Endothelial cell of umbilical vein (primary cell): ENCODE measurements around the gene CD44. TPM values are rescaled to one million over a fixed set of nuclear protein-coding genes. Genes with fewer than 3 reads are reported as not detected.

ENCODE experiments used
- BruUV-seq: library from RNA; stranded (reverse); fragments of 400-500 nt; replicated peaks from 2 replicates; lab custom pipeline; 2021; lab: Mats Ljungman, UMichigan
- CTCF ChIA-PET: fragments of 300-600, 350-600 bp; sonication (Branson Sonifier 250); formaldehyde crosslinking; loops from one replicate; lab custom pipeline; 2021; ENCODE audit warnings: antibody characterized with exemption, inconsistent platforms; lab: Charles Lee
- POLR2A ChIA-PET: fragments of 300-600, 350-600 bp; sonication (Branson Sonifier 250); formaldehyde crosslinking; loops from one replicate; lab custom pipeline; 2021; ENCODE audit warnings: antibody characterized with exemption, inconsistent platforms; lab: Charles Lee
- DNase-seq: peaks from one replicate; pipeline ENCODE4 v3.0.0-alpha.2; 2011; ENCODE audit warnings: low read depth, low spot score
- FAIRE-seq: peaks from 2 replicates; lab custom pipeline; 2011; peaks lifted over from hg19 to GRCh38; lab: Jason Lieb, UNC
- H2AFZ ChIP-seq: 2 replicates; pipeline ENCODE4 v1.6.0; 2012; ENCODE audit warnings: low read depth, low read length, control low read depth, inconsistent platforms
- H3K27ac ChIP-seq: 2 replicates; pipeline ENCODE4 v1.5.1; 2011; ENCODE audit warnings: low read depth, mild to moderate bottlenecking, control low read depth, low read length, moderate library complexity; ENCODE audit not compliant: insufficient read depth
- H3K27me3 ChIP-seq, 2 experiments: 2 replicates each; pipeline versions ENCODE4 v1.6.0 to v1.6.1; 2011; ENCODE audit warnings: low read length in 2 of 2, mixed read lengths in 1 of 2; ENCODE audit not compliant: control insufficient read depth in 2 of 2, insufficient read depth in 2 of 2
- H3K36me3 ChIP-seq, 2 experiments: 2 replicates in 1 of 2; 3 replicates in 1 of 2; pipeline ENCODE4 v1.5.1; 2011; ENCODE audit warnings: low read length in 2 of 2, mild to moderate bottlenecking in 1 of 2, moderate library complexity in 1 of 2; ENCODE audit not compliant: control insufficient read depth in 2 of 2, insufficient read depth in 2 of 2; ENCODE audit errors: extremely low read depth in 1 of 2
- H3K4me1 ChIP-seq: 3 replicates; pipeline ENCODE4 v1.5.1; 2011; ENCODE audit warnings: mild to moderate bottlenecking, low read length; ENCODE audit not compliant: control insufficient read depth, insufficient read depth; ENCODE audit errors: extremely low read depth
- H3K4me2 ChIP-seq: 2 replicates; pipeline ENCODE4 v1.6.1; 2011; ENCODE audit warnings: low read length, control low read depth, mixed read lengths; ENCODE audit not compliant: insufficient read depth
- H3K4me3 ChIP-seq, 3 experiments: fragments of 200-600 bp in 1 of 3; sonication (generic), shearing (Covaris generic) in 1 of 3; replicated peaks in 1 of 3; 2 replicates each; pipeline ENCODE4 v1.5.1; 2011 to 2016; ENCODE audit warnings: control low read depth in 3 of 3, low read length in 3 of 3, mild to moderate bottlenecking in 2 of 3, inconsistent platforms in 1 of 3, low read depth in 1 of 3, moderate library complexity in 1 of 3; ENCODE audit not compliant: insufficient read depth in 1 of 3
- H3K79me2 ChIP-seq: 2 replicates; pipeline ENCODE4 v1.6.0; 2012; ENCODE audit warnings: low read length, inconsistent platforms; ENCODE audit not compliant: control insufficient read depth, insufficient read depth
- H3K9ac ChIP-seq: replicated peaks from 2 replicates; pipeline ENCODE3; 2011; ENCODE audit warnings: low read length, control low read depth; ENCODE audit not compliant: insufficient read depth; ENCODE audit errors: extremely low read depth
- H3K9me1 ChIP-seq: replicated peaks from 3 replicates; pipeline ENCODE4 v1.6.0; 2011; ENCODE audit warnings: mild to moderate bottlenecking, low read length; ENCODE audit not compliant: control insufficient read depth, insufficient read depth; ENCODE audit errors: extremely low read depth
- H3K9me3 ChIP-seq: replicated peaks from 2 replicates; pipeline ENCODE4 v1.5.1; 2012; ENCODE audit warnings: low read length, inconsistent platforms; ENCODE audit not compliant: control insufficient read depth, insufficient read depth
- H4K20me1 ChIP-seq: replicated peaks from 2 replicates; pipeline ENCODE3; 2011; ENCODE audit warnings: mild to moderate bottlenecking, low read length; ENCODE audit not compliant: control insufficient read depth, insufficient read depth; ENCODE audit errors: extremely low read depth
- EZH2 ChIP-seq: IDR thresholded peaks from 2 replicates; pipeline ENCODE4 v1.6.1; 2012; ENCODE audit warnings: borderline replicate concordance, low read depth, mild to moderate bottlenecking, moderate library complexity, low read length, inconsistent platforms; ENCODE audit not compliant: severe bottlenecking
- FOS ChIP-seq: IDR thresholded peaks from 2 replicates; pipeline ENCODE4 v1.6.1; 2011; ENCODE audit warnings: mild to moderate bottlenecking, low read length, moderate library complexity, borderline replicate concordance; ENCODE audit not compliant: insufficient read depth
- GATA2 ChIP-seq: IDR thresholded peaks from 2 replicates; pipeline ENCODE4 v1.7.0; 2011; ENCODE audit warnings: low read depth, mild to moderate bottlenecking, moderate library complexity, mixed read lengths, low read length; ENCODE audit not compliant: insufficient read length, insufficient read depth
- JUN ChIP-seq: IDR thresholded peaks from 2 replicates; pipeline ENCODE4 v1.6.1; 2011; ENCODE audit warnings: borderline replicate concordance, low read depth; ENCODE audit not compliant: insufficient read length, insufficient read depth
- MYC ChIP-seq: IDR thresholded peaks from one replicate; pipeline ENCODE4 v1.6.1; 2011; ENCODE audit warnings: mild to moderate bottlenecking, low read depth, low read length
- POLR2A ChIP-seq: IDR thresholded peaks from 2 replicates; pipeline ENCODE4 v1.6.1; 2012; ENCODE audit warnings: low read depth, mild to moderate bottlenecking, control low read depth, low read length
- POLR2AphosphoS5 ChIP-seq: IDR thresholded peaks from 2 replicates; pipeline ENCODE4 v1.6.1; 2012; ENCODE audit warnings: low read depth, mild to moderate bottlenecking, control low read depth, low read length, moderate library complexity; ENCODE audit not compliant: insufficient read depth
- dilution Hi-C: fragments of 300-500 bp; cut with MboI; formaldehyde crosslinking; loops from one replicate; pipeline ENCODE4 v1.15.0; 2019; ENCODE audit warnings: low sequenced_read_pairs; ENCODE audit not compliant: extremely low pct_ligation_motif_present
- intact Hi-C: fragments of 100-400 bp; cut with micrococcal nuclease; formaldehyde crosslinking; loops from one replicate; pipeline ENCODE4 v1.10.0; 2022
- polyA plus RNA-seq, 4 experiments: library from polyadenylated mRNA; depleted of rRNA in 3 of 4; stranded (reverse) in 3 of 4; unstranded in 1 of 4; fragments of >200 nt; gene quantifications; 2 replicates each; pipeline versions ENCODE4 v1.2.1 to v1.2.3, GENCODE V29; 2011 to 2012; ENCODE audit warnings: missing spikeins in 1 of 4
- total RNA-seq: library from RNA; stranded (reverse); gene quantifications from 2 replicates; pipeline ENCODE4 v1.2.3, GENCODE V29; 2021
- TF ChIP-seq, protein P1 (sequence below), 2 donors: IDR thresholded peaks; 1 replicate in 1 of 2; 2 replicates in 1 of 2; pipeline ENCODE4 v1.5.1; 2011; ENCODE audit warnings: low read length in 2 of 2, mild to moderate bottlenecking in 2 of 2, moderate library complexity in 2 of 2, control low read depth in 1 of 2, inconsistent platforms in 1 of 2, low read depth in 1 of 2; ENCODE audit not compliant: insufficient read depth in 1 of 2; ENCODE audit errors: extremely low read depth in 1 of 2
- TF ChIP-seq, protein P2 (sequence below): IDR thresholded peaks from 2 replicates; pipeline ENCODE4 v1.6.1; 2011; ENCODE audit not compliant: insufficient read depth, insufficient read length

The CD44 gene
- total and polyA plus RNA-seq, 2 donors (not counting 3 experiments of a cell fraction or from before 2014, with no cell fraction given), result 25.5 to 26.3 TPM

DNA sequence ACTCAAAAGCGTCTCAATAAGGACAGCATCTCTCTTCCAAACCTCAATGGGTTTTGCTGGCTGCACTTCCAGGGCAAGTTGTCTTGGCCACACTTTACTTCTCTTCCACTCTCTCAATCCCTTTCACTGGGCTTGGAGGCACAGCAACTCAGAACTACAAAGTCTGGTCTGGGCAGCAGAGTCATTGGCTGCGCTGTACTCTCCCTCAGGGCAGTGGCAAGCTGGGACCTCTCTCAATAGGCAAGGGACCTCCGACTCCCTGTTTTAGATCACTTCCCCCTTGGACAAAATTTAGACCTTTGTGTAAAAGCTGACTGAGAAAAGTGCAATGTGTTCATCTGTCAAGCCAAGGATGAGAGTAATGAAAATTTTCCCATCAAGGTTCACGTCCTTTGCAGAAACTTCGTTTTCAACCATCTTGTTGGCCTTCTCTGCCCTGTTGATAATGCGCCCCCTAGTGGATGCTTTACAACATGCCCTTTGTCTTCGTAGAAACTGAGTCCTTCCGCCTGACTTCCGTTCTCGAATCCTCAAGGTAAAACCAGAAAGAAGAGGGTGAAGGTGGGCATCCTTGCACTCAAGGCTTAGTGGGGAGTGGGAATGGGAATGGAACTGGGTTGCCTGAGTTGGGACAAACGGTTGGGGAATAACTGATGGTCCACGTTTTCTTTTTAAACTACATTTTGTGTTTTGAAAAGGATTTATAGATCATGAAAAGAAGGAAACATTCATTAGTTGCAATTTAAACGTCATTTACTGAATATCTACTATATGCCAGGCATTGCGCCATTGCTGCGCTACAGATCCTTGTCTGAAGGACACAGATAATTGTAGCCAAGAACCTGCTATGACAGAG lies 99.1 kb downstream of the CD44 start:
- ChIA-PET CTCF (interaction anchor here (0.7 to 3.9 kb wide), 25 partner anchors 9 to 316 kb away, joined by 3 to 41 read pairs (median 4); no protein-coding TSS in a partner anchor), POLR2A (no interaction called here)
- no peaks in the 10 kb centered on the region for H3K9me3 ChIP-seq
- BruUV-seq, result no TSS peak
- peaks cover 5 to 21% of the 10 kb centered on the region in 2 experiments for H3K27me3 ChIP-seq
- FAIRE-seq, result peak; percentile 77
- H3K9me1 ChIP-seq, result no peaks in the 10 kb centered on the region
- TF ChIP-seq GATA2, result no peak
- TF ChIP-seq, protein P1, sequence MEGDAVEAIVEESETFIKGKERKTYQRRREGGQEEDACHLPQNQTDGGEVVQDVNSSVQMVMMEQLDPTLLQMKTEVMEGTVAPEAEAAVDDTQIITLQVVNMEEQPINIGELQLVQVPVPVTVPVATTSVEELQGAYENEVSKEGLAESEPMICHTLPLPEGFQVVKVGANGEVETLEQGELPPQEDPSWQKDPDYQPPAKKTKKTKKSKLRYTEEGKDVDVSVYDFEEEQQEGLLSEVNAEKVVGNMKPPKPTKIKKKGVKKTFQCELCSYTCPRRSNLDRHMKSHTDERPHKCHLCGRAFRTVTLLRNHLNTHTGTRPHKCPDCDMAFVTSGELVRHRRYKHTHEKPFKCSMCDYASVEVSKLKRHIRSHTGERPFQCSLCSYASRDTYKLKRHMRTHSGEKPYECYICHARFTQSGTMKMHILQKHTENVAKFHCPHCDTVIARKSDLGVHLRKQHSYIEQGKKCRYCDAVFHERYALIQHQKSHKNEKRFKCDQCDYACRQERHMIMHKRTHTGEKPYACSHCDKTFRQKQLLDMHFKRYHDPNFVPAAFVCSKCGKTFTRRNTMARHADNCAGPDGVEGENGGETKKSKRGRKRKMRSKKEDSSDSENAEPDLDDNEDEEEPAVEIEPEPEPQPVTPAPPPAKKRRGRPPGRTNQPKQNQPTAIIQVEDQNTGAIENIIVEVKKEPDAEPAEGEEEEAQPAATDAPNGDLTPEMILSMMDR (IDR thresholded peaks at IDR 0.05; ENCODE audit: extremely low read depth in 1 of 2, insufficient read depth in 1 of 2, low read depth in 1 of 2, low read length in 2 of 2), result peak; percentile 78 to 81
- intact Hi-C loops (loop anchor here (1.0 to 10.0 kb wide), 5 partner anchors 101 to 653 kb away; partner anchors contain the start of gene CD44), dilution Hi-C loops (no loop called here)
- H2AFZ ChIP-seq, result peak overlapping the region; percentile 49
- DNase-seq, result peak; percentile 70
- H4K20me1 ChIP-seq, result no peaks in the 10 kb centered on the region
- no peaks in the 10 kb centered on the region for H3K79me2 ChIP-seq
- H3K27ac ChIP-seq, result no peak overlapping the region
- H3K4me1 ChIP-seq, result no peaks in the 10 kb centered on the region
- H3K4me3 ChIP-seq, result no peak overlapping the region
- H3K36me3 ChIP-seq, result no peaks in the 10 kb centered on the region
- H3K4me2 ChIP-seq, result no peak overlapping the region
- no peak overlapping the region for H3K9ac ChIP-seq

GRCh38 chr11:35238882-35239281 lies 99.9 kb downstream of the CD44 start:
- Histone ChIP-seq H3K4me3 (no peak overlapping the region), H4K20me1 (no peaks in the 10 kb centered on the region), H3K27ac (no peak overlapping the region), H3K4me1 (no peaks in the 10 kb centered on the region), H2AFZ (no peak overlapping the region), H3K4me2 (no peak overlapping the region), H3K79me2 (no peaks in the 10 kb centered on the region), H3K9me3 (no peaks in the 10 kb centered on the region), H3K9me1 (no peaks in the 10 kb centered on the region), H3K27me3 (peaks cover 5 to 28% of the 10 kb centered on the region in 2 experiments), H3K9ac (no peak overlapping the region), H3K36me3 (no peaks in the 10 kb centered on the region)
- intact Hi-C loops, result loop anchor here (1.0 to 10.0 kb wide), 5 partner anchors 102 to 654 kb away; partner anchors contain the start of gene CD44
- TF ChIP-seq, protein P1 (IDR thresholded peaks at IDR 0.05; ENCODE audit: extremely low read depth in 1 of 2, insufficient read depth in 1 of 2, low read depth in 1 of 2, low read length in 2 of 2), result no peak
- TF ChIP-seq POLR2A (no peak), JUN (no peak), GATA2 (no peak), FOS (no peak), MYC (no peak), EZH2 (no peak), POLR2AphosphoS5 (no peak)
- TF ChIP-seq, protein P2, sequence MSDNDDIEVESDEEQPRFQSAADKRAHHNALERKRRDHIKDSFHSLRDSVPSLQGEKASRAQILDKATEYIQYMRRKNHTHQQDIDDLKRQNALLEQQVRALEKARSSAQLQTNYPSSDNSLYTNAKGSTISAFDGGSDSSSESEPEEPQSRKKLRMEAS, result no peak
- FAIRE-seq (no peak), DNase-seq (no peak)
- dilution Hi-C loops, result no loop called here
- no TSS peak for BruUV-seq
- POLR2A ChIA-PET, result no interaction called here
- CTCF ChIA-PET, result interaction anchor here (0.7 to 1.6 kb wide), 7 partner anchors 9 to 314 kb away, joined by 3 to 21 read pairs (median 4); no protein-coding TSS in a partner anchor
